ENCODE data around the gene ARL13A. TPM values are rescaled to one million over a fixed set of nuclear protein-coding genes. Genes with fewer than 3 reads are reported as not detected.
"Not testable (repeated sequence)": the region's sequence is repeated elsewhere in the genome, so short reads cannot be mapped to it uniquely, and the experiment has no call there.

The ARL13A gene
- total RNA-seq, 1 donor from 2014 or later, result not detected

DNA sequence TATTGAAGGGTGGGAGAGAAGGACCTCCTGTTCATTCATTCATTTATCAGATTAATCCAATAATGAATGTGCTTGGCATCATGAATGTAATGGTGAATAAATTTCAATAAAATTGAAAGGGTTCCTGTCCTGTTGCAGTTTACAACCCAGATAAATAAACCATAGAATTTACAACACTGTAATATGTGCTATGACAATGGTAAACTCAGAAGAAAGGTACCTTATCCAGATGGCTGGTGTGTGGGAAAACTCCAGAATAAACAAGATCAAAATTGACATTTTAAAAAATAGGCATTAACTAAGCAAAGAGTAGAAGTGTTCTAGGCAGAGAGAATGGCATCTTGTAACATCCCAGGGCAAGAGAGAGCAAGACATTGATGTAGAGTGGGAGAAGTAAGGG is 15.3 kb downstream of the ARL13A start:
- no peak for DNase-seq (ENCODE audit: low read depth in 2 of 2)

DNA sequence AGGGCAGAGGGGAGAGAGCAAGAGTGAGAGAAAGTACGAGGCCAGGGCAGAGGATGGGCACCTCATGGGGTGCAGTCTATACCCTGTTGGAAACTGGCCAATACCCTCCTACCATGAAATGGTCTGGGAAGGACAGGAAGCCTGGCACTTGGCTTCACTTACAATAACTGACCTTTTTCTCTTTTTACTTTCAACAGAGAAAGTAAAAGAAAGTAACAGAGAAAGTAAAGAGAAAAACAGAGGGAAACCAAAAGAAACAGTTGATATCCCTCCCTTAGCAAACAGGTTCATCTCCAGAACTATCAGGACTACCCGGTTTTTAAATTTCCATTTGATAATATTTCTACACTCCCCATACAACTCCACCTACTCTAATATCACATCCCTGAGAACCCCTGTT is 20.6 kb downstream of the ARL13A start:
- peak in 1 of 2 donors; percentile 11 for DNase-seq (ENCODE audit: low read depth in 2 of 2)

- peak; percentile 65 to 72 for DNase-seq (ENCODE audit: low read depth in 2 of 2)
These were observed 25.1 kb downstream of the ARL13A start for GRCh38 chrX:100994352-100995281.

DNA sequence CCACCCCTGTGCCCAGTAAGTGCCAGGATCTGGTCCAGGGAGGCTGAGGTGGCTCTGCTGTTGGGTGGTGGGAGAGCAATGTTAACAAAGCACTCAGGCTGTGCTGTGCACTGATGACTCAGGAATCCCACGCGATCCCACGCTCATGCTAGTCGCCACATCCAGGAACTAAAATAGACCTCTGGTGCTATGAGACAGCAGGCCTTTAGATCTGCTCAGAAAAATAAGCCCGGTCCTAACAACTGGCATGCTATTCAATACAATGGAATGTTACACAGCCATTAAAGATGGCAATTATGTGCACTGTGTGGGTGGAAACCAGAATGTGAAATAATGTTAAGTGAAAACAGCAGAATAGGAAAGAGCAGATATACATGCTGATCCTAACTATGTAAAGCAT is 26.0 kb downstream of the ARL13A start:
- peak; percentile 10 to 83 for DNase-seq (ENCODE audit: low read depth in 2 of 2)

DNA sequence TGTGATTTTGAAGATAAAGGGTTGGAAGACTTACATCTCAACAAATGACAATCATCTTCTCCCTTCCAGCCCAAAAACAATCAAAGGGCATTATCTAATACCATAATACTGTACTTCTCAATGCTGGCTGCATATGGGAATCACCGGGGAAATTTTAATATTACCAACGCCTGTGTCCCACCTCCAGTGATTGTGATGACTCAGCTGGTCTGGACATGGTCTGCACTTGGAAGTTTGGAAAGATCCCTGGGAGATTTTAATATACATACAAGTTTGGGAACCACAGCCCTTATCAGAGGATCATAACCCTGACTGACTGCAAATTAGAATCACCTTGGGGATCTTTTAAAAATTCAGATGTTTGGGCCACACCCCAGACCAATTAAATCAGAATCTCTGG is 29.9 kb downstream of the ARL13A start:
- DNase-seq (ENCODE audit: low read depth in 2 of 2), result no peak

DNA sequence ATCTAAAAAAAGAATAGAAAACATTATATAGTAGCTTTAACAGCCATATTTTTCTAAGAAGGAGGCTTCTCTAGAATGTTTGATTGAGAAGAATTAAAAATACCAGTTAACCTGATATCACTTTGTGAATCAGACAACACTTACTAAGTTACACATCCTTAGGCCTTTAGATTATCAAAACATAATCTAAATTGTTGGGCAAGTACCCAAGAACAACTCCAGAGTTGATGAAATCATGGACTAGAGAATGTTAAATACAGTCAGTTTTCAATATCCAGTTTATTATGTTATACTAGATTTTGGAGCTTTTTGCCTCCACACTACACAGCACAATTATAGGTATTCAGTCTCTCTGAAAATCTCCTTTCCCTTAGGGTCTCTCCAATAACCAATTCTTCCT is 39.6 kb downstream of the ARL13A start:
- DNase-seq (ENCODE audit: low read depth in 2 of 2), result peak in 1 of 2 donors; percentile 23

DNA sequence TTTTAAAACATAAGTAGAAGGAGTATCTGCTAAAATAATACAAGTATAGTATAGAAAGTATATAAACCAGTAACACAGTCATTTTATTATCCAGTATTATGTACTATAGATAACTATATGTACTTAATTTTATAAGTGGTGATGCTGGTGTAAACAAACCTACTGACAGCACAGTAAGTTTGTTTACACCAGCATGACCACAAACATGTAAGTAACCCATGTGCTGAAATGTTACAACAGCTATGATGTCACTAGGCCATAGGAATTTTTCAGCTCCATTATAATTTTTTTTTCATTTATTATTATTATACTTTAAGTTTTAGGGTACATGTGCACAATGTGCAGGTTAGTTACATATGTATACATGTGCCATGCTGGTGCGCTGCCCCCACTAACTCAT is 42.5 kb downstream of the ARL13A start:
- DNase-seq (ENCODE audit: low read depth in 2 of 2), result not testable (repeated sequence)

DNA sequence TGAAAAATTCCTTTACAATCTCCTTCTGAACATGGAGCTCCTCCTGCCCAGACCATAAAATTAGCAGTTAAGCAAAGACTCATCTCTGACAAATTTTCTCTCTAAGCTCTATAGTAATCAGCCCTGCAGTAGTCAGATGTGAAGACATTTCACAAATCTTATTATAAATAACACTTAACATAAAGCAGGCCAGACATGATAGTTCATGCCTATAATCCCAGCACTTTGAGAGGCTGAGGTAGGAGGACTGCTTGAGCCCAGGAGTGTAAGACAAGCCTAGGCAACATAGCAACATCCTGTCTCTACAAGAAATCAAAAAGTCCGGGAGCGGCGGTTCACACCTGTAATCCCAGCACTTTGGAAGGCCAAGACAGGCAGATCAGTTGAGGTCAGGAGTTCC is 52.5 kb downstream of the ARL13A start:
- DNase-seq (ENCODE audit: low read depth in 2 of 2), result no peak

- peak in 1 of 2 donors; percentile 60 for DNase-seq (ENCODE audit: low read depth in 2 of 2)
These were observed 55.6 kb downstream of the ARL13A start for GRCh38 chrX:101025126-101025525.

DNA sequence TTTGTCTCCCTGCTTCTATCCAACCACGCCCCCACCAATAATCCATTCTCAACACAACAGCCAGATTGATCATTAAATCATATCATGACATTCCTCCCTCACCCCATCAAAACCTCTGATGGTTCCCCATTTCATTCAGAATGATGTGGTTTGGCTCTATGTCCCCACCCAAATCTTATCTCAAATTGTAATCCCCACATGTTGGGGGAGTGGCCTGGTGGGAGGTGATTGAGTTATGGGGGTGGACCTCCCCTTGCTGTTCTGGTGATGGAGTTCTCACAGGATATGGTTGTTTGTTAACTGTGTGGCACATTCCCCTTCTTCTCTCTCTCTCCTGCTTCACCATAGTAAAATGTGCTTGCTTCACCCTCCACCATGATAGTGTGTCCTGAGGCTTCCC is 59.1 kb downstream of the ARL13A start:
- no peak for DNase-seq (ENCODE audit: low read depth in 2 of 2)

DNA sequence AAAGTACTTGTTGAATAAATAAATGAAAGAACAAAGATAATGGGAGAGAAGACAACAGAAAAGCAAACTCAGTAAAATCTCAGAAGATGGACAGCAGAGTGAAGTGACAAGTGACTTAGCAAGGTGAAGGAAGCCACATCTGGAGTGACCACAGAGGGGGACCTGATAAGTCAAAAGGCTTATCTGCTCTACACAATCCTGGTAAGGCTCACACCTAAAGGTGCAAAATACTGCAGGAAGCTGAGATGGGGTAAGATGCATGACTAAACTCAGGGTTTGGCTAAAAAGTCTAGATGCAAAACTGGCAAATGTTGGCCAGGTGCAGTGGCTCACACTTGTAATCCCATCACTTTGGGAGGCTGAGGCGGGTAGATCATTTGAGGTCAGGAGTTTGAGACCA is 60.2 kb downstream of the ARL13A start:
- no peak for DNase-seq (ENCODE audit: low read depth in 2 of 2)

GRCh38 chrX:101037231-101037630 is 67.7 kb downstream of the ARL13A start:
- no peak for DNase-seq (ENCODE audit: low read depth in 2 of 2)

DNA sequence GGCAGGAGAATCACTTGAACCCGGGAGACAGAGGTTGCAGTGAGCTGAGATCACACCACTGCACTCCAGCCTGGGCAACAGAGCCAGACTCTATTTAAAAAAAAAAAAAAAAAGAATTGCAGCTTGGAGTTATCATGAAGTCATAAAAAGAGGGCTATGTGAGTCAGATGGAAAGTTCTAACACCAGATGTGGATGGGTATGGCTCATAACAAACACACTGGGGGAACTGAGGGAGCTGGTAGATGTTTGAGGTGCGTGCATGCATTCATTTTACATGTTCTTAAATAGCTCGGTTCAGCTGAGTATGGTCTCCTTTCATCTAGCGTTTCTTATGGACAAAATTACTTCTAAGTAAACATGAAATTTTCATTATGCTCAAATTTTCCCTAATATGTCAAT is 70.7 kb downstream of the ARL13A start:
- DNase-seq (ENCODE audit: low read depth in 2 of 2), result no peak

Other genes starting within 250 kb of the ARL13A start
- 16.8 and 43.4 TPM in 2 replicates for gene SYTL4, start 237.6 kb upstream of the ARL13A start, total RNA-seq
- 13.2 and 14.9 TPM in 2 replicates for gene CSTF2, start 149.3 kb upstream of the ARL13A start, total RNA-seq
- gene NOX1, start 95.3 kb upstream of the ARL13A start, total RNA-seq, result not detected in 2 replicates
- gene XKRX, start 40.8 kb upstream of the ARL13A start, total RNA-seq, result under 0.01 TPM in 1 of 2 replicates, not detected in the other
- 14.5 and 17.1 TPM in 2 replicates for gene TRMT2B, start 82.4 kb downstream of the ARL13A start, total RNA-seq
- gene TMEM35A, start 109.2 kb downstream of the ARL13A start, total RNA-seq, result 1.9 TPM in 2 replicates
- gene CENPI, start 128.5 kb downstream of the ARL13A start, total RNA-seq, result 7.1 and 18.0 TPM in 2 replicates

Data from dermis microvascular lymphatic vessel endothelial cell (primary cell).